Osteoblast (primary cell): ENCODE data around the gene UGT8. TPM values are rescaled to one million over a fixed set of nuclear protein-coding genes. Genes with fewer than 3 reads are reported as not detected.
"Not testable (repeated sequence)": the region's sequence is repeated elsewhere in the genome, so short reads cannot be mapped to it uniquely, and the experiment has no call there.

Source experiments
- DNase-seq: peaks from one replicate; pipeline ENCODE4 v3.0.0; 2011; ENCODE audit warnings: low spot score, mixed read lengths; ENCODE audit not compliant: insufficient read length; ENCODE audit errors: missing footprints
- H2AFZ ChIP-seq: 2 replicates; pipeline ENCODE4 v1.6.0; 2011; ENCODE audit warnings: mild to moderate bottlenecking, low read length
- H3K27ac ChIP-seq: 2 replicates; pipeline ENCODE4 v1.5.1; 2011; ENCODE audit warnings: mild to moderate bottlenecking, low read depth, low read length, moderate library complexity
- H3K27me3 ChIP-seq: 2 replicates; pipeline ENCODE4 v1.6.0; 2012; ENCODE audit warnings: mild to moderate bottlenecking, control low read depth, inconsistent platforms, low read length, moderate library complexity; ENCODE audit not compliant: insufficient read depth
- H3K36me3 ChIP-seq: 2 replicates; pipeline ENCODE4 v1.5.1; 2011; ENCODE audit warnings: mild to moderate bottlenecking, low read length, control low read depth, moderate library complexity; ENCODE audit not compliant: insufficient read depth
- H3K4me1 ChIP-seq: 2 replicates; pipeline ENCODE4 v1.5.1; 2011; ENCODE audit warnings: mild to moderate bottlenecking, low read length, control low read depth, moderate library complexity; ENCODE audit not compliant: insufficient read depth
- H3K4me2 ChIP-seq: 2 replicates; pipeline ENCODE4 v1.6.0; 2011; ENCODE audit warnings: mild to moderate bottlenecking, low read length; ENCODE audit not compliant: insufficient read depth
- H3K4me3 ChIP-seq: fragments of 200-600 bp; sonication (generic); 3 replicates; pipeline ENCODE4 v1.5.1; 2012; ENCODE audit warnings: mild to moderate bottlenecking, low read length, inconsistent platforms; ENCODE audit not compliant: insufficient read depth
- H3K79me2 ChIP-seq: 2 replicates; pipeline ENCODE4 v1.6.0; 2012; ENCODE audit warnings: mild to moderate bottlenecking, low read length, control low read depth, inconsistent platforms; ENCODE audit not compliant: insufficient read depth
- H3K9me3 ChIP-seq: 2 replicates; pipeline ENCODE4 v1.5.1; 2011; ENCODE audit warnings: low read depth, low read length, control low read depth
- H4K20me1 ChIP-seq: 2 replicates; pipeline ENCODE4 v1.6.0; 2012; ENCODE audit warnings: mild to moderate bottlenecking, low read length, control low read depth; ENCODE audit not compliant: insufficient read depth
- total RNA-seq: library from RNA; depleted of rRNA; stranded (reverse); fragments of >200 nt; gene quantifications from 2 replicates; pipeline ENCODE4 v1.2.3, GENCODE V29; 2012
- TF ChIP-seq, protein P1 (sequence below): IDR thresholded peaks from 2 replicates; pipeline ENCODE4 v1.5.1; 2011; ENCODE audit warnings: mild to moderate bottlenecking, low read depth, low read length, moderate library complexity; ENCODE audit errors: extremely low read depth

Gene UGT8
- total RNA-seq, 1 donor, result under 0.01 TPM

- H3K9me3 ChIP-seq, result no peaks in the 10 kb centered on the region
- no peaks in the 10 kb centered on the region for H3K36me3 ChIP-seq
- no peaks in the 10 kb centered on the region for H4K20me1 ChIP-seq
- H2AFZ ChIP-seq, result no peak overlapping the region
- no peaks in the 10 kb centered on the region for H3K4me1 ChIP-seq
- H3K27me3 ChIP-seq, result no peaks in the 10 kb centered on the region
- H3K27ac ChIP-seq, result no peak overlapping the region
- TF ChIP-seq, protein P1, sequence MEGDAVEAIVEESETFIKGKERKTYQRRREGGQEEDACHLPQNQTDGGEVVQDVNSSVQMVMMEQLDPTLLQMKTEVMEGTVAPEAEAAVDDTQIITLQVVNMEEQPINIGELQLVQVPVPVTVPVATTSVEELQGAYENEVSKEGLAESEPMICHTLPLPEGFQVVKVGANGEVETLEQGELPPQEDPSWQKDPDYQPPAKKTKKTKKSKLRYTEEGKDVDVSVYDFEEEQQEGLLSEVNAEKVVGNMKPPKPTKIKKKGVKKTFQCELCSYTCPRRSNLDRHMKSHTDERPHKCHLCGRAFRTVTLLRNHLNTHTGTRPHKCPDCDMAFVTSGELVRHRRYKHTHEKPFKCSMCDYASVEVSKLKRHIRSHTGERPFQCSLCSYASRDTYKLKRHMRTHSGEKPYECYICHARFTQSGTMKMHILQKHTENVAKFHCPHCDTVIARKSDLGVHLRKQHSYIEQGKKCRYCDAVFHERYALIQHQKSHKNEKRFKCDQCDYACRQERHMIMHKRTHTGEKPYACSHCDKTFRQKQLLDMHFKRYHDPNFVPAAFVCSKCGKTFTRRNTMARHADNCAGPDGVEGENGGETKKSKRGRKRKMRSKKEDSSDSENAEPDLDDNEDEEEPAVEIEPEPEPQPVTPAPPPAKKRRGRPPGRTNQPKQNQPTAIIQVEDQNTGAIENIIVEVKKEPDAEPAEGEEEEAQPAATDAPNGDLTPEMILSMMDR, result no peak
- H3K79me2 ChIP-seq, result no peaks in the 10 kb centered on the region
- H3K4me3 ChIP-seq, result no peak overlapping the region
- H3K4me2 ChIP-seq, result no peak overlapping the region
- no peak for DNase-seq
Measured at GRCh38 chr4:114588305-114588704, 10.3 kb upstream of the UGT8 start.

- not testable (repeated sequence) for H3K36me3 ChIP-seq, H3K27me3 ChIP-seq, H3K9me3 ChIP-seq, DNase-seq, H3K4me3 ChIP-seq, H2AFZ ChIP-seq, H3K4me2 ChIP-seq, H3K79me2 ChIP-seq, H3K4me1 ChIP-seq, H3K27ac ChIP-seq, H4K20me1 ChIP-seq
Measured at GRCh38 chr4:114590360-114590759, 8.2 kb upstream of the UGT8 start.

DNA sequence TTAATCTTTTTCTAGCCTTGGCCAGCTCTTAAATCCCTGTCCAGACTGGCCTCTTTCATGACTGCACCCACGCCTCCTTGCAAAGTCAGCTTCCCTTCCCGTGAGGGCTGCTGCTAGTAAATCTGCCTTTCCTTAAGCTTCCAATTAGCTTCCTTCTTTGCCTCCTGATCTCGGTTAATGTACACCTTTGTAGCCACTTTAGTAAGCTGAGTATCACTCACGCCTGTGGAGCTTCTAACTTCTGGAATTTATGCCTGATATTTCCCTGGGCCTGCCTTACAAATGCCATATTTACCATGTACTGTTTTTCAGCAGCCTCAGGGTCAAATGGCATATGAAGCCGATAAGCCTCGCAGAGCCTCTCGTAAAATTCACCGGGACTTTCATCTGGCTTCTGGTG is 5.1 kb upstream of the UGT8 start:
- no peak overlapping the region for H3K27ac ChIP-seq
- H3K27me3 ChIP-seq, result peaks cover 18% of the 10 kb centered on the region
- H3K9me3 ChIP-seq, result no peaks in the 10 kb centered on the region
- peak; percentile 38 for DNase-seq
- no peaks in the 10 kb centered on the region for H3K4me1 ChIP-seq
- no peaks in the 10 kb centered on the region for H3K79me2 ChIP-seq
- no peaks in the 10 kb centered on the region for H3K36me3 ChIP-seq
- no peak overlapping the region for H3K4me2 ChIP-seq
- H3K4me3 ChIP-seq, result no peak overlapping the region
- no peak overlapping the region for H2AFZ ChIP-seq
- TF ChIP-seq, protein P1, result no peak
- no peaks in the 10 kb centered on the region for H4K20me1 ChIP-seq

DNA sequence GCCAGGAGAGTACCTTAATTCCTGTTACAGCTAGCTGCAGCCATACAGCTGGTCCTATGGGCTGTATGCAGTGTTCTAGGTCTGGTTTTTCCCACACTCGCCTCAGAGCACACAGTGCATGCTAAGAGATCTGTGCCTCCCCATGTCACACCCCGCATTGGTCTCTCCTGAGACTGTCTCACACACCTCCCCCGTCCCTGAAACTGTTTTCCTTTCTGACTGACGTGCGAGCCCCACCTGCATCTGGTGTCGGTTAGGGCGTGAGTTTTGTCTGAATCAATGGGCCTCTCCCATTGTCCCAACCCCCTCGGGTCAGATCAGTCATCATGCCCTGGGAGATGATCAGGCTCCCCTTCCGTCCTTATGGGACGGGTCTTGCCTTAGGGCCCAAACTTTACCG is 3.4 kb upstream of the UGT8 start:
- no peaks in the 10 kb centered on the region for H4K20me1 ChIP-seq
- H3K9me3 ChIP-seq, result no peaks in the 10 kb centered on the region
- H3K4me2 ChIP-seq, result no peak overlapping the region
- H3K27me3 ChIP-seq, result peaks cover 30% of the 10 kb centered on the region
- H3K79me2 ChIP-seq, result no peaks in the 10 kb centered on the region
- no peak for DNase-seq
- H3K4me1 ChIP-seq, result no peaks in the 10 kb centered on the region
- TF ChIP-seq, protein P1, result no peak
- no peak overlapping the region for H2AFZ ChIP-seq
- no peak overlapping the region for H3K4me3 ChIP-seq
- H3K36me3 ChIP-seq, result no peaks in the 10 kb centered on the region
- H3K27ac ChIP-seq, result no peak overlapping the region

DNA sequence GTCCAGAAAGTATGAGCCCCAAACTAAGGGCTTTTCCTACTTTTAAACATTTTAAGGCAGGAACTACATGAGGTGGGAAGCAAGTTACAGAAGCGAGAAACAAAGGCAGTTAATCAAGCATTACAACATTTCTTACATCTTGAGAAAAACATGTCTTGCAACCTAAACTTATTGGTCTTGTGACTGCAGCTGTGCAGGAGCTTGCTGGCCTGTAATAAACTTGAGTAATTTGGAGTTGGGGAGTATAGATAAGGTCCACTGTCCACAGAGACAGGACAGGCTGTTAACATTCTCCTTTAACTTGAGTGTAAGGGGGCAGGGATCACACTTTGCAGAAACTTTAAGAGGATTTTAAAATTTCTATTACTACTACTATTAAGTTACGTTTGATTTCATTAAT is 2.7 kb upstream of the UGT8 start:
- H3K9me3 ChIP-seq, result no peaks in the 10 kb centered on the region
- peaks cover 34% of the 10 kb centered on the region for H3K27me3 ChIP-seq
- no peak overlapping the region for H3K27ac ChIP-seq
- no peak for DNase-seq
- no peaks in the 10 kb centered on the region for H3K79me2 ChIP-seq
- no peaks in the 10 kb centered on the region for H4K20me1 ChIP-seq
- no peaks in the 10 kb centered on the region for H3K4me1 ChIP-seq
- H2AFZ ChIP-seq, result no peak overlapping the region
- no peak overlapping the region for H3K4me3 ChIP-seq
- no peak overlapping the region for H3K4me2 ChIP-seq
- no peaks in the 10 kb centered on the region for H3K36me3 ChIP-seq
- TF ChIP-seq, protein P1, result no peak
